HG03457 (cell line): ENCODE results near the gene CES3.

Experiments used
- ATAC-seq: cut with Tn5 transposase; IDR thresholded peaks from one replicate; pipeline ENCODE4 v1.9.1; 2021; ENCODE audit warnings: moderate number of reproducible peaks; ENCODE audit not compliant: unreplicated experiment

CES3 gene, protein sequence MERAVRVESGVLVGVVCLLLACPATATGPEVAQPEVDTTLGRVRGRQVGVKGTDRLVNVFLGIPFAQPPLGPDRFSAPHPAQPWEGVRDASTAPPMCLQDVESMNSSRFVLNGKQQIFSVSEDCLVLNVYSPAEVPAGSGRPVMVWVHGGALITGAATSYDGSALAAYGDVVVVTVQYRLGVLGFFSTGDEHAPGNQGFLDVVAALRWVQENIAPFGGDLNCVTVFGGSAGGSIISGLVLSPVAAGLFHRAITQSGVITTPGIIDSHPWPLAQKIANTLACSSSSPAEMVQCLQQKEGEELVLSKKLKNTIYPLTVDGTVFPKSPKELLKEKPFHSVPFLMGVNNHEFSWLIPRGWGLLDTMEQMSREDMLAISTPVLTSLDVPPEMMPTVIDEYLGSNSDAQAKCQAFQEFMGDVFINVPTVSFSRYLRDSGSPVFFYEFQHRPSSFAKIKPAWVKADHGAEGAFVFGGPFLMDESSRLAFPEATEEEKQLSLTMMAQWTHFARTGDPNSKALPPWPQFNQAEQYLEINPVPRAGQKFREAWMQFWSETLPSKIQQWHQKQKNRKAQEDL

DNA sequence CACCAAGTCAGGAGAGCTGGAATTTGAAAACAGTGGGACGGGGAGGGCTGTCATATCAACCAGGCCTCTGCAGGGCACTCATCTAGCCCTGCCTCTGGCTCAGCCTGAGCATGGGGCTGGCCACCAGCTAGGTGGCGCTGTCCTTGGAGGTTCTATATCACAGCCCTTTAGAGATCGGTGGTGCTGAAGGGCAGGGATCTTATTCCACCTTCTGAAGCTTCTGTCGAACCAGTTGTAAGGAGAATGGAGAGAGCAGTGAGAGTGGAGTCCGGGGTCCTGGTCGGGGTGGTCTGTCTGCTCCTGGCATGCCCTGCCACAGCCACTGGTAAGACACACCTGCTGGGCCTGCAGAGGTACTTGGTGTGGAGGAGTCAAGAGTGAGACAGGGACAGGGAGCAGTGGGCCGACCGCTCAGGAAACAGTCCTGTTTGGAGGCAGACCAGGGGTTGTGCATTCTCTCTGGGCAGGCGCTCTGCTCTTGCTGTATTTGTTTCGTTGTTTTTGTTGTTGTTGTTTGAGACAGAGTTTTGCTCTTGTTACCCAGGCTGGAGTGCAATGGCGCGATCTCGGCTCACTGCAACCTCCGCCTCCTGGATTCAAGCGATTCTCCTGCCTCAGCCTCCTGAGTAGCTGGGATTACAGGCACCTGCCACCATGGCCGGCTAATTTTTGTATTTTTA, at the start of gene CES3:
Gene CES3, plus strand, starts transcription at position 202 of the 680 bp plus-strand sequence. Its CDS starts 42 bp downstream, at position 244.
- ATAC-seq: peak; percentile 63

DNA sequence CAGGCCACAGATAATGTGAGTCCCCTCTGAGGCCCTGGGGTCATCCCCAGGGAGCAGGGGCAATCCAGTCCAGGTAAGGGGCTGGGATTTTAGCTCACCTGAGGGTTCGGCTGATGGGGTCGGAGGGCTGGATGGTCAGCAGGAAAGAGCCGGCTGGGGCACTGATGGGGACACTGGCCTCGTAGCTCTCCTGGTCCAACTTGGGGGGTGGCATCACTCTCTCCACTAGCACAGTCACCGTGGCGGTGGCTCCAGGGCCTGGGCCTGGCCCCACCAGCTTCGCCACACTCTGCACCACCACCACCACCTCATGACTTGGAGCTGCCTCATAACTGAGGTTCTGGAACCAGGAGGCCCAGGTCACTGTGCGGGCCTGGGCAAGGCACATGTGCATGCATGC, 49.3 kb upstream of the CES3 start:
- ATAC-seq: no peak

DNA sequence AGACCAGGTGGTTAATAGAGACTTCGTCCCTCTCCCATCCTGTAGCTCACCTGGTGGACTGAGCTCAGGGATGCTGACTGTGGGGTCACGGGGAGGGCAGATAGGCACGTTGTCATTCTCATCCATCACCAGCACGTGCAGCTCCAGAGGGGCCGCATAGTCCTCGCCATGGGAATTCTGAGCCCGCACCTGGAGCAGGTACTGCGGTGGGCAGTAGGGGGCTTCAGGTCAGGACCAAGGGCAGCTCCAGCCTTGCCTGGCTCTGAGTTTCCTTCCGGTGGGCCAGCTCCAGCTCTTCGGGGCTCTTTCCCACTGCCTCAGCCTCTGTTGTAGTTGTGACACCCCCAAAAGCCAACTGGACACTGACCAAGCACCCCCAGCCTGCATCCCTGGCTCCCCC, 48.0 kb upstream of the CES3 start:
- no peak for ATAC-seq

DNA sequence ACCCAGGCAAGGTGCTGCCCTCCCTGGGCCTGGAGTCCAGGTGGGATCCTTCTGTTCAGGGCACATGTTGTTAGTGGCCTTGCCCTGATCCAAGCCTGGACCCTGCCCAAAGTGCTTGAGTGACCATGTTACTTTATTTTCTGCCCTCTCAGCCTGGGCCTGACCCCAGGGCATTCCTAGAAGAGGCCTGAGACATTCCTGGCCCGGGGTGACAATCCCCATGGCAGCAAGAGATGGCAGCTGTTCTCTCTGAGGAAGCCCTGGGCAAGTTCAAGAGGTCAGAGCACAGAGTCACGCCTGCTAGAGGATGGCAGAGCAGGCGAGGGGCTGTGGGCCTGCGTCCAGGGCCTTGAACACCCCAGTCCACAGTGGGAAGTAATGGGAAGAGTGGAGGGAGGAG, 47.4 kb upstream of the CES3 start:
- no peak for ATAC-seq

DNA sequence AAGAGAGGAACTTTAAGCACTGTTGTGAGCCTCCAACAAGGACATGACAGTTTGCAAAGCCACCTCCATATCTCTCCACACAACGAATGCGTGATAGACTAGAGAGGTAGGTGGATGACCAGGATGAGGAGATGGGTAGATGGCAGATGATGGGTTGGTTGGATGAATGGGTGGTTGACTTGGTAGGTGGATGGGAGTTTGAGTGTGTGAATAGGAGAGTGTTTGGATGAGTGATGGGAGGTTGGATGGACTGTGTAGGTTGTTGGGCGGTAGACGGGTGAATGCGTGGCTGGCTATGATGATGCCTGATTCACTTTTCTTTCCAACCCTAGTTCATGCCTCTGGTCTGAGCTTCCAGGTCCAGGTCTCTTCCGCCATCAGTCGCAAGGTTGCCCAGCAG, 46.5 kb upstream of the CES3 start:
- ATAC-seq: no peak

DNA sequence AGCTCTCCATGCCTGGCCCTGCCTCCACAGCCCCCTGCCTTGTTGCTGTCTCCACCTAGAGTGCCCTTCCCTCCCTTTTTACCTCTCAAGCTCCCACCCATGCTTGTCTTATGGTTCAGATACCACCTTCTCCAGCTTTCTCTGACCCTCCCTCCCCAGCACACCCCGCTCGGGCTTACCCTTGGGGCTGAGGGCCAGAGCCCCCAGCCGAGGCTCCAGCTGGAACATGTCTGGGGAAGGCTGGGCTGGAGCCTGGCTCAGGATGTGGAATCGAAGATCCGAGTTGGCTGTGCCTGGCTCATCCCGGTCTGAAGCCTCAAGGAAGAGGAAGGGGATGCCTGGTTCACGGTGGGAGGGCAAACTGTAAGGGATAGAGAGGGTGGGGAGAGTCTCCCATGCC, 46.0 kb upstream of the CES3 start:
- no peak for ATAC-seq

DNA sequence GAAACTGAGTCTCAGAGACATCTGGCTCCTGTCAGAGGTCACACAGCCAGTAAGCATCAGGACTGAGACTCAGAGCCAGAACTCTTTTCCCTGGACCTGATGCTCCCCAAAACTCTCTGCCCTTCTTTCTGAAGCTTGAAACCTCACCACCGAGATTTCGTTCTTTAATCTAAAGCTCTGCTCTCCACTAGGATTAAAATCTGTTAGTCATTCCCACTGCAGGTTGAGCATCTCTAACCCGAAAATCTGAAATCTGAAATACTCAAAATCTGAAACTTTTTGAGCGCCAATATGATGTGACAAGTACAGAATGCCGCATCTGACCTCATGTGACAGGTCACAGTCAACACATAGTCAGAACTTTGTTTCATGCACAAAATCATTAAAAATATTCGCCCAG, 44.5 kb upstream of the CES3 start:
- ATAC-seq: no peak

DNA sequence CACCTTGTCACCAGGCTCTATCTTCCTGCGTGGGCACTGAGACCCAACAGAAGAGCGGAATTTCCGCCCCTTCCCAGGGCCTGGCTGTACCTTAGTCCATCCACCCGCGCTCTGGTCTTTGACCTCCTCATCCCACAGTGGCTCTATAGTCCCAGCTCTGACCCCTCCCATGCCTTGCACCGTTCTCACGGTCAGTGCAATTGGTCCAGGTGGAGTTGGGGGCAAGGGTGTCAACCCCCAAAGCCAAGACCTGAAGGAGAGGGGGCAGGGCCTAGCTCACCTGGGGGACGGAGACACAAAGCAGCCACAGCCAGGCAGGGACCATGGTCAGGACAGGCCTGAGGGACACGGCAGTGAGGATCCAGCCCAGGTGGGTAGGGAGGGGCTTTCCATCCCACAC, 43.3 kb upstream of the CES3 start:
- ATAC-seq: no peak

DNA sequence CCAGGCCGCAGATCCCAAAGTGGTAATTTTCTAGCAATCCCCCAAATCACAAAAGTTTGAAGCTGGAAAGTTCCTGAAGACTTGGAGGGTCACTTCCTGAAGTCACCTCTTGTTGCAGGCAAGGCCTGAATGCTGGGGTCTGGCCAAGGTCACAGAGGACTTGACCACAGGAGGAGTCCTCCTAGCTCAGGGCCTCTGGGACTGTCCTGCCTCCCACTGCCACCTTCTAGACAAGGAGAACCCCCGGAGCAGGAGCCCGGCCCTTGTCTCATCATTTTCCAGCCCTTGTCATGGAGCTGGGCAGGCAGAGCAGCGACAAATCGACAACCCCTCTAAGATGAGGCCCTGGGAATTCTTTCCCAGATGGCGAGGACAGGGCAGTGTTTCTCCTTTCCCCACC, 42.7 kb upstream of the CES3 start:
- no peak for ATAC-seq

DNA sequence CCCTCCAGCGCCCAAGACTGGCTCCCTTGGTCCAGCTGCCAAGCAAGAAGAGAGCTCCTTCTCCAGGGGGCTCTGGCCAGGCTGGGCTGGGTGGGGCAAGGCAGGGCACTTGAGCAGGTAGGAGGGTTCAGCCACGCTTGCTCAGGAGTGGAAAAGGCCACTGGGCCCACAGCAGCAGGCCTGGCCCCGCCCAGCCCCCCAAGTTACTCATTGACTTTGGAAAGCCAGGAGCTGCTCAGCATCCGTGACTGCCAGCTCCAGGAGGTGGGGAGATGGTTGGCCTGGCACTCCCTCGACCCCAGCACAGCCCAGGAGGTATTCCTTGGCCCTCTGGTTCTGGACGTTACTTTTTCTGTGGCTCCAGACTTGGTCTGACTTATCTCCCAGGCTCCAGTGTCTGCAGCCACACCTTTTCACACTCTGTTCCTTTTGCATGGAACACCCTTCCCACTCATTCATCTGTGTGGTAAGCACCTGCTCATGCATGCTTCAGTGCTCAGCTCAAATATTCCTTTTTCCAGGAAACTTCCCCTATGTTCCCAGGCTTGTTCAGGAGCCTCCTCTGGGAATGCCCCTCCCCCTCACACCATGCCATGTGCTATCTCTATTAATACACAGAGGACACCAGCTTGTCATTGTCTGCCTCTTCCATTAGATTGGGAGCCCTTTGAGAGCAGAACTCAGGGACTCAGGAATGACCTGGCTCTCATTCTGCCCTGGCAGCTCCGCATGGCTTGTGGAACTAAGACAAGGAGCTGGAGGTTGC, 42.1 kb upstream of the CES3 start, which contains the start of gene CDH16:
Gene CDH16, minus strand, starts transcription at position 83 of the 766 bp plus-strand sequence. CDS start 820 bp downstream, outside the sequence.
- no peak for ATAC-seq

DNA sequence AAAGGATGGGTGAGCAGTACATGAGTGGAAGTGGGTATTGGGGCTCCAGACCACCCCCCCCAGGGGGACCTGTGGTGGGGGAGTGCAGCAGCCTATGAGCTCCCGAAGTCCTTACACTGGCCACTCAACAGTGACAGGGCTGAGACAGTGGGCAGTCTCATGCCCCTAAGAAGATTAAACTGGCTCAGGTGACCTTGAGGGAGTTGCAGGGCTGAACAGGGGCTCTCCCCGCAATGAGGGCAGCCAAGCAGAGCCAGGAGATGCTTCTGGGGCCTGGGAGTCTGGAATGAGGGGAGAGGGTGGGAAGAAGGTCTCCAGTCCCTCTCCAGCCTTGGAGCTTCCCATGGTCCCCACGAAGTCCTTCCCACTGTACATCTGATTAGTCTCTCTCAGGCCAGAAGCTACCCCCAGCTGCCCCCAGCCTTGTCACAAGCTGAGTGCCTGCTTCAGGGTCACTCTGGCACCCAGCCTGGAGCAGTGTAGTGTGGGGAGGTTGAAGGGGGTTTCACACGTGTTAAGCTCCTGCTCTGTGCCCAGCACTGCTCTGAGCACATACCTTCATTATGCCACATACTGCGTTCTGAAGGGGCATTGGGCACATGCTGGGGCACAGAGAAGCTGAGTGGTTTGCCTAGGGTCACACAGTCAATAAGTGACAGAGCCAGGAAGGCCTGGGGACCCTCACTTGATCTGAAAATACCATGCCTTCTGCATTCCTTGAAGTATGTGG, 41.3 kb upstream of the CES3 start:
- ATAC-seq: no peak

DNA sequence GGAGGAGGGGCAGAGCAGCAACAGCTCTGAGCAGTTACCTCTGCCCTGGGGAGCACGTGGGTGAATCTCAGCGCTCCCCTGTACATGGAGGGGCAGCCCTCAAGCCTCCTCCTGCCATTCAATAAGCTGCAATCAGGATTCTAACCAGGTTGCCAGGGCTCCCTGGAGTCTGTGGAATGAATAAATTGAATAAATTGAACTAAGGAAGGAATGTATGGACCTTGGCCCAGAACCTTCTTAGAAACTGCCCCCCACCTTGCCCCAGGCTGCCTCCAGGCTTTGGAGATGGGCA, 40.8 kb upstream of the CES3 start:
- ATAC-seq: no peak

DNA sequence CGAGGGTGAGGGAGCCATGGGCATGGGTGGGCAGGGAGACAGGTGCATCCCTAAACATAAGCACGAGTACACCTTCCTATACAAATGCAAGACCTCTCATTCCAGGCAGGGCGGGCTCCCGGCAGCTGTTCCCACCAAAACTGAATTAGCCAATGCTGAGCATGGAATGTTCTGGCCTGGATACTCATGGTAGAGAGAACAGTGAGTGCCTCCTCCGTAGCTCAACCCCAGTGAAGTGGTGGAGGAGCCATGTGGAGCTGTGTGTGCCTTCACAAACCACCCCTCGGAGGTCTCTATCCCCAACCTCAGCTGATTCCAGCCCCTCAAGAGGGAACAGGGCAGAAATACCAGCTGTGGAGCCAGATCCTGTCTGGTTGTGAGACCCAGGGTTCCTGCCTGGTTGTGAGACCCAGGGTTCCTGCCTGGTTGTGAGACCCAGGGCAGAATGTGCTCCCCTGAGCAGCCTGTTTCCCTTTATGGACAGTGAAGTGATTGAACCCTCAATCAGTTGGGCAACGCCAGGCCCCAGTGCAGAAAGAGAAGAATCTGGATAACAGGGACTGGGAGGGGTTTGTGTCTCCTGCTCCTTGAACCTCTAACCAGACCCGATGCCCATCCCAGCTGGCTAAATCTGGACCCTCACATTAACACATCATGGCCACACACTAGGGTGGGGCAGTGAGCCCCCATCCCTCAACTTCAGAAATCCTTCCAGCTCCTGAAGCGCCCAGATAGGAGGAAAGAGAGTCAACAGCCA, 40.0 kb upstream of the CES3 start:
- no peak for ATAC-seq

DNA sequence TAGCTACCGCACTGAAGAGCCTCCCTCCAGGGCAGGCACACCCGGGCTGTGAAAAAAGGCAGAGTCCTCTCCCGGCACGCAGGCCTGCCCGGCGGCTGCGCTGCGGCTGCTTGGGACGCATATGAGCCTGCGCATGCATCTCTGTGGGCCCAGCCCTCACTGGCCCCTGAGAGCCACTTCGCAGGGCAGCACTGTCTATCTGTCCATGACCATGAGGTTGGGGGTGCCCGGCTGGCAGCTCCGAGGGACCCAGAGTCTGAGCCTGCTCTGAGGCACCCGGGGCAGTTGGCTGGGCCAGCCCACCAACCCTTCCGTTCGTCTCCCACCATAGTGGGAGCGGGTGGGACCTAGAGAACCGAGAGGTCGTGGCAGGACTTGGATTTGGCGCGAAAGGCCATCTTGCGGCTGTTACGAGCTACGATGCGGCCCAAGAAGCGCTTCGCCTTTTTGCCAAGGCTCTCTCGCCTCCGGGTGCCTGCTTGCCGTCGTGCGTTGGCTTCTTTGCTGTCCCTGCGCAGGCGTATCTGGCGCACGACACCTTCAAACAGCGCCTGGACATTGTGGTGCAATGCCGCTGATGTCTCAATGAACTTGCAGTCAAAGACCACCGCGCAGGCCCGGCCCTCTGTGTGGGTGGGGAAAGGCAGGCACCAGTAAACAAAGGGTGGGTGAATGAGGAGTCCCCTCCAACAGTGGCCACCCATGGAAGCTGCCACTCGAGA, 39.2 kb upstream of the CES3 start:
- no peak for ATAC-seq

DNA sequence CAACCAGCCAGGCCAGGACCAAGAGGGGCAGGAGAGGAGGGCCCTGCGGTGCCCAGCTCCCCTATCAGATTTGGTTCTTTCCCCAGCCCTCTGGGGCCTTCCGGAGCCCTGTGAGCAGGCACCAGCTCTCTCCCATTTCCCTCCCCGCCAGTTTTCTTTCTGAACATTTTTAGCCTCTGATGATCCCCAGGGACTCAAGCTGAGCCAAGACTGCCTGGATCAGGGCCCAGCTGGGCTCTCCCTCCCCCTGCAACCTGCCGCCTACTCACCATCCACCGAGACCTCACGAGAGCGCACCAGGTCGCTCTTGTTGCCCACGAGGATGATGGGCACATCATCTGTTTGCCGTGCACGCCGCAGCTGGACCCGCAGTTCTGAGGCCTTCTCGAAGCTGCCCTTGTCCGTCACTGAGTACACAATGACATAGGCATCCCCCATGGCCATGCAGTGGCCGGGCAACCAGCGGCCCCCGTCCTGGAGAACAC, 37.8 kb upstream of the CES3 start:
- ATAC-seq: no peak

DNA sequence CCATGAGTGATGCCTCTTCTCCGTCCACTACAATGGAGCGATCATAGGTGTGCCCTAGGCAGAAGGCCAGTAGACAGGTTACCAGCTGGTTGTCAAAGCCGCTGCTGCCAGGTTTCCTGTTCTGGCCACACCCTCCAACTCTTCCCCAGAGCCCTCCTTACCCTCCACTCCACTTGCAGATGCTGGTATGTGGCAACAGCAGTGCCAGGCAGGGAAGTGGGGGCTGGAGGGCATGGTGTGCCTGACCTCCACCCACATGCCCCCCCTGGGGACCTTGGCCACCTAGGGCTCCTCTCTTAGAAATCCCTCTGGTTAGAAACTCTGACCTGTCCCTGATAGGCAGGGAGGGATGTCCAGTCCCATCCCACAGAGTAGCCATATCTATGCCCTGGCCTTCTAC, 37.2 kb upstream of the CES3 start:
- no peak for ATAC-seq

DNA sequence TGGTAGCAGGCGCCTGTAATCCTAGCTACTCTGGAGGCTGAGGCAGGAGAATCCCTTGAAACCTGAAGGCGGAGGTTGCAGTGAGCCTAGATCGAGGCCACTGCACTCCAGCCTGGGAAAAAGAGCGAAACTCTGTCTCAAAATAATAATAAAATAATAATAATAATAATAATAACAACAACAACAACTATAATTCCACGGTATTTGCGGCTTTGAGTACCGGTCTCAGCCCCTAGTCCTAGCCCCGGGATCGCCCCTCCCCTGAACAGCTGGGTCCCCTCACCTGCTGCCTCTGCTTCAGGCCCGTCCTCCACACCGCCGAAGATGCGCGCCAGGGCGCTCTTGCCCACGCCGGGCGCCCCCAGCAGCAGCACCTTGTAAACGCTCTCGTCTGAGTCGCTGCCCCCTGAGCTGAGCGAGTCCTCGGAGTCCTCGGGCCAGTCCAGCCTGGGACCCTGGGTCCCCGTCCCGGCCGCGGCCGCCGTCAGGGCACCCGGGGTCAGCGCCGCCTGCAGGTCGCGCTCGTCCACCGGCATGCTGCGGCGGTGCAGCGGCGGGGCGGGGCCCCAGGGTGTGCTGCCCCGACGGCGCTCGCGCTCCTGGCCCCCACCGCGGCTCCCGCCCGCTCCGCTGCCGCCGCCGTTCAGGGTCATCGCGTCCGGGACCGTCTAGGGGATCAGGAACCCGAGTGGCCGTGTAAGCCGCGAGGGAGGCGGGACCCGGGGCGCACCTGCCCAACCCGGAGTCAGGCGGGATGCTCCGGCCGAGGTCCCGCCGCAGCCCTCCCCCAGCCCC, 36.3 kb upstream of the CES3 start:
- ATAC-seq: no peak

DNA sequence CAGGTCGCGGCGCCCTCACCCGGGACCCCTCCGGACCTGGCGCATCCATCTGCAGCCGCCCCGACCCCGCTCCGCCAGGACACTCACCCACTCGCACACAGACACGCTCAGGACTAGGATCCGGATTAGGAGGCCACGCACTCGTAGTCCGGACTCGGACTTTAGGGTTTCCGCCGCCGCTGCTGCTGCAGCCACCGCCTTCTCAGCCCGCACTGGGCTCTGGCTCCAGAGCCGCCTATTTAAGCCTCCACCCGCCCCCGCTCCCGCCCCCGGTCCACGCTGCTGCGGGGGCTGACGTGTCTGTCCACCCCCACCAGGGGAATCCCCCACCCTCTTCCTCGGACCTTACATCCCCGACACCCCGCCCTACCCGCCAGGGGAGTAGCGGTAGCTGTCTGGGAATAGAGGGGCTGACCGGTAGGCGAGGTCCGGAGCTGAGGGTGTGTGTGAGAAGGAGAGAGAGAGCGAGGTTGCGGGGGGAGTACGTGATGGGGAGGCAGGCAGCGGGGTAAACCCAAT, 35.7 kb upstream of the CES3 start, which contains the start of gene RRAD:
Gene RRAD, minus strand, starts transcription at position 214 of the 519 bp plus-strand sequence. CDS start 356 bp downstream, outside the sequence.
- no peak for ATAC-seq
